Upper lobe of right lung (tissue), 1 donor: ENCODE measurements around the gene CMBL. TPM values are rescaled to one million over a fixed set of nuclear protein-coding genes. Genes with fewer than 3 reads are reported as not detected.
A peak's percentile ranks its signal among the peaks of the same experiment; 100 is the strongest.

ENCODE experiments used
- ATAC-seq: fragments of 200-7000 bp; cut with Tn5 transposase; one replicate; pipeline ENCODE4 v1.9.1; 2020; ENCODE audit warnings: mild to moderate bottlenecking, moderate library complexity
- DNase-seq: peaks from one replicate; pipeline ENCODE4 v3.0.0-alpha.2; 2020
- H3K27ac ChIP-seq: fragments of 200-600 bp; one replicate; pipeline ENCODE4 v1.8.0; 2022
- H3K27me3 ChIP-seq: fragments of 200-600 bp; one replicate; pipeline ENCODE4 v1.8.0; 2022; ENCODE audit warnings: mild to moderate bottlenecking
- H3K36me3 ChIP-seq: fragments of 200-600 bp; one replicate; pipeline ENCODE4 v1.8.0; 2022
- H3K4me1 ChIP-seq: fragments of 200-600 bp; one replicate; pipeline ENCODE4 v1.8.0; 2022
- H3K4me3 ChIP-seq: fragments of 200-600 bp; one replicate; pipeline ENCODE4 v1.8.0; 2022; ENCODE audit warnings: mild to moderate bottlenecking
- H3K9me3 ChIP-seq: fragments of 200-600 bp; one replicate; pipeline ENCODE4 v1.8.0; 2022
- intact Hi-C: fragments of 100-400 bp; cut with DNase I; formaldehyde crosslinking; loops from one replicate; pipeline ENCODE4 v1.11.0; 2022
- total RNA-seq: library from RNA; stranded (reverse); fragmentation: NEBNext Ultra II Directional; extraction: Animal tissue kit (Norgen Biotek cat#: 25700); gene quantifications from one replicate; pipeline ENCODE4 v1.2.1, GENCODE V29; 2021
- TF ChIP-seq, protein P1 (sequence below): fragments of 200-600 bp; IDR thresholded peaks from one replicate; pipeline ENCODE4 v1.8.0; 2022; ENCODE audit warnings: antibody characterized with exemption
- donor health status: DM: no; HTN: yes; CAD: no; lungs with severe emphysema.

Gene CMBL
- total RNA-seq, 1 donor from 2014 or later: 21.8 TPM

DNA sequence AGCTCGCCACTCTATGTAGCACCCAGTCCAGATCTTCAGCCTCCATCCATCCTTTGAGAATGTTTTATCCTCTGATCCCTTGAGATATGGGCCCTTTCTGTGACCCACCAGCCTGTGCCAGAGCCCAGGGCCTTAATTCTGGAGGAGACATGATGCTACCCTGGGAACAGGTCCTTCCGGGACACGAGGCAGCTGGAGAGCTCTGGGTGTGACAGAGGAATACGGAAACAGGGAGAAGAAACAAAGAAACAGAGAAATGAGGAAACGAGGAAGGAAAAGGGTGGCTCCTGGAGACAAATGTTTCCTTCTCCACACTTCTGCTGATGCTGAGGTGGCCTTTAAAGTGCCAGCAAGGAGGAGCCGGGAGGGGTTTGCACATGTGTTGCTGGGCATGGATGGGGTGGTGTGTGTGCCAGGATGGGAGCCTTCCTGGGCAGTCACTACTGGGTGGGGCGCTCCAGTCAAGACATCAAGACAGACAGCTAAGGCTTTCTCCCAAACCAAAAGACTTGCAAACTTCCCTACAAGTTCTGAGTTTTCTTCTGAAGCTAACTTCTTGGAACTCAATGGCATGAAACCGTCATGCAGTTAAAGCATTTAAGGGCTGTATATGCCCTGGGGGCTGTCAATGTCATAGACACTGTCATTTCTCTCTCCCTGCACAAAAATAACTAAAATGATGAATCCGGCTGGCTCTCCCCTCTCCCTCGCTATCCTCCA is 23.0 kb upstream of the CMBL start:
- H3K27ac ChIP-seq: peak overlapping the region; percentile 58
- DNase-seq: no peak
- no peak overlapping the region for H3K4me3 ChIP-seq
- no peaks in the 10 kb centered on the region for H3K27me3 ChIP-seq
- TF ChIP-seq, protein P1, sequence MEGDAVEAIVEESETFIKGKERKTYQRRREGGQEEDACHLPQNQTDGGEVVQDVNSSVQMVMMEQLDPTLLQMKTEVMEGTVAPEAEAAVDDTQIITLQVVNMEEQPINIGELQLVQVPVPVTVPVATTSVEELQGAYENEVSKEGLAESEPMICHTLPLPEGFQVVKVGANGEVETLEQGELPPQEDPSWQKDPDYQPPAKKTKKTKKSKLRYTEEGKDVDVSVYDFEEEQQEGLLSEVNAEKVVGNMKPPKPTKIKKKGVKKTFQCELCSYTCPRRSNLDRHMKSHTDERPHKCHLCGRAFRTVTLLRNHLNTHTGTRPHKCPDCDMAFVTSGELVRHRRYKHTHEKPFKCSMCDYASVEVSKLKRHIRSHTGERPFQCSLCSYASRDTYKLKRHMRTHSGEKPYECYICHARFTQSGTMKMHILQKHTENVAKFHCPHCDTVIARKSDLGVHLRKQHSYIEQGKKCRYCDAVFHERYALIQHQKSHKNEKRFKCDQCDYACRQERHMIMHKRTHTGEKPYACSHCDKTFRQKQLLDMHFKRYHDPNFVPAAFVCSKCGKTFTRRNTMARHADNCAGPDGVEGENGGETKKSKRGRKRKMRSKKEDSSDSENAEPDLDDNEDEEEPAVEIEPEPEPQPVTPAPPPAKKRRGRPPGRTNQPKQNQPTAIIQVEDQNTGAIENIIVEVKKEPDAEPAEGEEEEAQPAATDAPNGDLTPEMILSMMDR: no peak
- intact Hi-C loops: no loop called here
- peaks cover 38% of the 10 kb centered on the region for H3K4me1 ChIP-seq
- no peaks in the 10 kb centered on the region for H3K9me3 ChIP-seq
- H3K36me3 ChIP-seq: no peaks in the 10 kb centered on the region
- no peak for ATAC-seq

- no peaks in the 10 kb centered on the region for H3K36me3 ChIP-seq
- no peaks in the 10 kb centered on the region for H3K9me3 ChIP-seq
- no peaks in the 10 kb centered on the region for H3K27me3 ChIP-seq
- intact Hi-C loops: no loop called here
- H3K27ac ChIP-seq: peak overlapping the region; percentile 58
- TF ChIP-seq, protein P1: no peak
- H3K4me3 ChIP-seq: no peak overlapping the region
- no peak for DNase-seq
- peaks cover 38% of the 10 kb centered on the region for H3K4me1 ChIP-seq
- peak; percentile 44 for ATAC-seq
Observed at GRCh38 chr5:10329820-10330481, 22.2 kb upstream of the CMBL start.

DNA sequence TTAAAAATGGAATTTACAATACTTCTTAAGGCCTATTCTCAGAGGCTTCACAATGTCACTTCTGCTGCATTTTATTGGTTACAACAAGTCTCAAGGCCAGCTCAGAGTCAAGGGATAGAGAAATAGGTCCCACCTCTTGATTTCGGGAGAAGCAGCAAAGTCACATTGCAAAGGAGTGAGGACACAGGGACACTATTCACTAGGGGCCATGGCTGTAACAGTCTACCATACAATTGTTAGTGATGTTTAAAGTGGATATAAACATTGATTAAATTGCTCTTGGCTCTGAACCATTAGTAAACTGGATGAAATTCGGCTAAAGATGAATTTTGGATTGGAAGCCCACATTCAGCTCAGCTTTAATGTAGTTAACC is 21.7 kb upstream of the CMBL start:
- H3K27ac ChIP-seq: peak overlapping the region; percentile 44
- no peak for DNase-seq
- intact Hi-C loops: no loop called here
- TF ChIP-seq, protein P1: no peak
- H3K4me1 ChIP-seq: peaks cover 38% of the 10 kb centered on the region
- H3K9me3 ChIP-seq: no peaks in the 10 kb centered on the region
- H3K4me3 ChIP-seq: no peak overlapping the region
- no peak for ATAC-seq
- H3K36me3 ChIP-seq: no peaks in the 10 kb centered on the region
- H3K27me3 ChIP-seq: no peaks in the 10 kb centered on the region

GRCh38 chr5:10328323-10328722 is 20.6 kb upstream of the CMBL start:
- Histone ChIP-seq H3K27ac (no peak overlapping the region), H3K4me1 (peaks cover 32% of the 10 kb centered on the region), H3K9me3 (no peaks in the 10 kb centered on the region), H3K36me3 (no peaks in the 10 kb centered on the region), H3K4me3 (no peak overlapping the region), H3K27me3 (no peaks in the 10 kb centered on the region)
- TF ChIP-seq, protein P1: no peak
- no peak for ATAC-seq
- no peak for DNase-seq
- intact Hi-C loops: no loop called here

DNA sequence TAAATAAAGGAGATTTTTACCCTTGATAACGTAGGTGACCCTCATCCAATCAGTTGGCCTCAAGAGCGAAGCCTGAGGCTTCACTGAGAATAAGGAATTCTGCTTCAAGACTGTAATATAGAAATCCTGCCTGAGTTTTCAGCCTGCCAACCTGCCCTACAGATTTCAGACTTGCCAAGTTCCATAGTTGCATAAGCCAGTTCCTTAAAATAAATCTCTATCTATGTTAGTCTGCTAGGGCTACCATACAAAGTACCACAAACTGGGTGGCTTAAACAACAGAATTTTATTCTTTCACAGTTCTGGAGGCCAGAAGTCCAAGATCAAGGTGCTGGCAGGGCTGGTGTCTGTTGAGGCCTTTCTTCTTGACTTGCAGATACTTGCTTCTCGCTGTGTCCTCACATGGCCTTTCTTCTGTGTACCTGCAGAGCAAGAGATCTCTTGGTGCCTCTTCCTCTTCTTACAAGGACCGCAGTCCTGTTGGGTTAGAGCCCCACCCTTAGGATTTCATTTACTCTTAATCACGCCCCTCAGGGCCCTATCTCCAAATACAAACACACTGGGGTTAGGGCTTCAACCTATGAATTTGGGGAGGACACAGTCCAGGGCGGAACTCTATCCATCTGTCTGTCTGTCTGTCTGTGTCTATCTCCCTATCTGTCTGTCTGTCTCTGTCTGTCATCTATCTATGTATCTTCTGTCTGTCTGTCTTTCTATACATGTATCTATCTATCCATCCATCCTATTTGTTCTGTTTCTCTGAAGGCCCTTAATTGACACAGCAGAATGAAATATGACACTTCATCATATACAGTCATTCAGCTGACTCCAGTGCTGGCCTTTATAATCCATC is 17.0 kb upstream of the CMBL start:
- DNase-seq (no peak), ATAC-seq (no peak)
- H3K36me3 ChIP-seq: no peaks in the 10 kb centered on the region
- no peak overlapping the region for H3K27ac ChIP-seq
- H3K27me3 ChIP-seq: no peaks in the 10 kb centered on the region
- intact Hi-C loops: no loop called here
- TF ChIP-seq, protein P1: no peak
- no peak overlapping the region for H3K4me3 ChIP-seq
- H3K4me1 ChIP-seq: peaks cover 3% of the 10 kb centered on the region
- H3K9me3 ChIP-seq: no peaks in the 10 kb centered on the region
